Cardiac muscle cell (in vitro differentiated cells and primary cell): Measurements from ENCODE around the gene ASXL2. TPM values are rescaled to one million over a fixed set of nuclear protein-coding genes. Genes with fewer than 3 reads are reported as not detected.
"Not testable (repeated sequence)": the region's sequence is repeated elsewhere in the genome, so short reads cannot be mapped to it uniquely, and the experiment has no call there.

Experiments used
- DNase-seq, 2 donors: peaks; one replicate each; pipeline versions ENCODE4 v3.0.0 to v3.0.0-alpha.2; 2010 to 2017; ENCODE audit warnings: low read depth in 1 of 2, low spot score in 1 of 2
- H3K27ac ChIP-seq: fragments of 200-600 bp; sonication (generic); 2 replicates; pipeline ENCODE4 v1.5.1; 2016
- H3K27me3 ChIP-seq: fragments of 200-600 bp; sonication (generic); 2 replicates; pipeline ENCODE4 v1.6.0; 2016; ENCODE audit warnings: control low read depth
- H3K36me3 ChIP-seq: fragments of 200-600 bp; sonication (generic); 2 replicates; pipeline ENCODE4 v1.5.1; 2016; ENCODE audit warnings: control low read depth
- H3K4me1 ChIP-seq: fragments of 200-600 bp; sonication (generic); 2 replicates; pipeline ENCODE4 v1.8.1; 2017; ENCODE audit warnings: low read depth, mild to moderate bottlenecking, mixed run types
- H3K4me3 ChIP-seq: fragments of 200-600 bp; sonication (generic); 2 replicates; pipeline ENCODE4 v1.5.1; 2016; ENCODE audit warnings: mild to moderate bottlenecking
- H3K9me3 ChIP-seq: fragments of 200-600 bp; sonication (generic); 2 replicates; pipeline ENCODE4 v1.5.1; 2017; ENCODE audit warnings: low read depth, mild to moderate bottlenecking, control low read depth
- CTCF ChIP-seq: IDR thresholded peaks from 2 replicates; pipeline ENCODE4 v1.5.1; 2012; ENCODE audit warnings: low read depth, mild to moderate bottlenecking, low read length
- polyA plus RNA-seq: library from polyadenylated mRNA; unstranded; fragments of >200 nt; fragmentation: Nextera tagmentation; extraction: Ambion mirVana; gene quantifications from 2 replicates; pipeline ENCODE4 v1.2.1, GENCODE V29; 2016
- total RNA-seq: library from RNA; depleted of rRNA; stranded (reverse); fragments of >200 nt; gene quantifications from 2 replicates; pipeline ENCODE4 v1.2.3, GENCODE V29; 2016

Gene ASXL2
- total and polyA plus RNA-seq, 2 experiments from 2014 or later = 5.3 to 14.7 TPM

GRCh38 chr2:25707927-25708590, 170.2 kb downstream of the ASXL2 start:
- Histone ChIP-seq H3K4me1 (no peaks in the 10 kb centered on the region), H3K9me3 (no peaks in the 10 kb centered on the region), H3K27ac (no peak overlapping the region), H3K36me3 (no peaks in the 10 kb centered on the region), H3K4me3 (no peak overlapping the region), H3K27me3 (no peaks in the 10 kb centered on the region)
- no peak for DNase-seq
- no peak for TF ChIP-seq CTCF

DNA sequence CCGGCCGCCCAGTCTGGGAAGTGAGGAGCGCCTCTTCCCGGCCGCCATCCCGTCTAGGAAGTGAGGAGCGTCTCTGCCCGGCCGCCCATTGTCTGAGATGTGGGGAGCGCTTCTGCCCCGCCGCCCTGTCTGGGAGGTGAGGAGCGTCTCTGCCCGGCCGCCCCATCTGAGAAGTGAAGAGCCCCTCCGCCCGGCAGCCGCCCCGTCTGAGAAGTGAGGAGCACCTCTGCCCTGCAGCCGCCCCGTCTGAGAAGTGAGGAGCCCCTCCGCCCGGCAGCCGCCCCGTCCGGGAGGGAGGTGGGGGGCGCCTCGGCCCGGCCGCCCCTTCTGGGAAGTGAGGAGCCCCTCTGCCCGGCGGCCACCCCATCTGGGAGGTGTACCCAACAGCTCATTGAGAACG, 172.7 kb downstream of the ASXL2 start:
- H3K27me3 ChIP-seq, DNase-seq, H3K27ac ChIP-seq, H3K4me3 ChIP-seq, H3K36me3 ChIP-seq, H3K4me1 ChIP-seq, H3K9me3 ChIP-seq: not testable (repeated sequence)

GRCh38 chr2:25701801-25702200, 176.5 kb downstream of the ASXL2 start:
- no peaks in the 10 kb centered on the region for H3K9me3 ChIP-seq

DNA sequence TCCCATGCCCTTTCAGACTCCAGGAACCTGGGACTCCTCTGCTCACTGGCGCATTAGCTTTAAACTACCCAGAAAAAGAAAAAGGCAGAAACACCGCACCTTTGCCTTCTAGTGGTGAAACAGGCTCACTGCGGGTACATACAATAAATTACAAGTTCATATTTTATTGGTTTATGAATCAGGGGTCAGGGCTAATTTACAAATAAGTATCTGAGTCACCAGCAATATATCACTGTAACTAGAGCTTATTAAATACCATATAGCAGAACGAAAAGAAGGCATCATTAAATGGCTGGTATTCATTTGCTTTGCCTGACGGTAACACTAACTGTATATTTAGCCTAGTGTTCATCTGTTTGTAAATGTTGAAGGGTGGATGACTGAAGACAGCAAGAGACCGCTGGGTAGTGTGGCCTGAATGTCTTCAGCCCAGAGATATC, 178.0 kb downstream of the ASXL2 start:
- Histone ChIP-seq H3K4me3 (no peak overlapping the region), H3K27ac (no peak overlapping the region), H3K27me3 (no peaks in the 10 kb centered on the region), H3K9me3 (no peaks in the 10 kb centered on the region), H3K4me1 (no peaks in the 10 kb centered on the region), H3K36me3 (no peaks in the 10 kb centered on the region)
- peak; percentile 34 to 53 for DNase-seq
- peak; percentile 77 for TF ChIP-seq CTCF

More at GRCh38 chr2:25701801-25702200, 176.5 kb downstream of the ASXL2 start:
- TF ChIP-seq CTCF = no peak
- no peak for DNase-seq
- H3K36me3 ChIP-seq = no peaks in the 10 kb centered on the region
- no peaks in the 10 kb centered on the region for H3K4me1 ChIP-seq
- no peak overlapping the region for H3K27ac ChIP-seq
- no peaks in the 10 kb centered on the region for H3K27me3 ChIP-seq
- no peak overlapping the region for H3K4me3 ChIP-seq

DNA sequence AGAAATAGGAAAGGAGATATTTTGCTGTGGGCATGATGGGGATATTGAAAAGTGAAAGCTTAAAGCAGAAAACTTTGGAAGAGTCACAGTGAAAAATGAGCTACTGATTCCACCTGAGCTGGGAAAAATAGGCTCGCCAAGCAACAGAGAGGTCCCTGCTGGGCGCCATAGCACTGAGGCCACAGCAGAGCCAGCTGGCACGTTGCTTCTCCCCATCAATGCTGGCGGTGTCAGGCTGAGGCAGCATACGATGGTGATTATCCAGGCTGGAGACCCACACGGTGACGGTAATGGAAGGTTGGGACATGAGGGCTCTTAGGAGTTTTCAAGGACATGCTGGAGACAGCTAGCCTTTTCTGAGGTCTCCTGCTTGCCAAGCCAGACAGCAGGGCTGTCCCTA, 179.1 kb downstream of the ASXL2 start:
- no peaks in the 10 kb centered on the region for H3K36me3 ChIP-seq
- DNase-seq = no peak
- TF ChIP-seq CTCF = no peak
- H3K4me1 ChIP-seq = no peaks in the 10 kb centered on the region
- no peaks in the 10 kb centered on the region for H3K9me3 ChIP-seq
- no peak overlapping the region for H3K27ac ChIP-seq
- H3K27me3 ChIP-seq = no peaks in the 10 kb centered on the region
- no peak overlapping the region for H3K4me3 ChIP-seq

- no peaks in the 10 kb centered on the region for H3K9me3 ChIP-seq
- no peak overlapping the region for H3K27ac ChIP-seq
- no peak for TF ChIP-seq CTCF
- no peaks in the 10 kb centered on the region for H3K4me1 ChIP-seq
- H3K27me3 ChIP-seq = no peaks in the 10 kb centered on the region
- peak in 1 of 2 donors; percentile 29 for DNase-seq
- H3K36me3 ChIP-seq = no peaks in the 10 kb centered on the region
- H3K4me3 ChIP-seq = no peak overlapping the region
These were observed 179.5 kb downstream of the ASXL2 start for GRCh38 chr2:25698752-25699151.
